ENCODE measurements around the gene ULK2.

The ULK2 gene

GRCh38 chr17:19800571-19800970 lies 67.2 kb downstream of the ULK2 start:
- no peaks in the 10 kb centered on the region for H3K27me3 ChIP-seq (ENCODE audit: insufficient read depth, insufficient read length)
- H3K4me1 ChIP-seq (ENCODE audit: insufficient read depth, insufficient read length): no peaks in the 10 kb centered on the region
- TF ChIP-seq ZNF274 (IDR thresholded peaks at IDR 0.05; ENCODE audit: low read depth, low read length) (no peak), SUZ12 (IDR thresholded peaks at IDR 0.05; ENCODE audit: extremely low read depth, insufficient read depth, insufficient read length) (no peak), YY1 (IDR thresholded peaks at IDR 0.05; ENCODE audit: insufficient read depth, insufficient read length) (no peak)
- H3K36me3 ChIP-seq (ENCODE audit: insufficient read depth, insufficient read length, low read length): peaks cover 5% of the 10 kb centered on the region
- H3K9me3 ChIP-seq (ENCODE audit: insufficient read depth, low read length): peaks cover 24% of the 10 kb centered on the region
- H3K4me3 ChIP-seq (ENCODE audit: insufficient read length, low read depth): no peak overlapping the region
- H3K9ac ChIP-seq (ENCODE audit: insufficient read length, low read depth): no peak overlapping the region
- no peak for DNase-seq (ENCODE audit: low read depth, low spot score)

GRCh38 chr17:19799796-19800195 lies 67.9 kb downstream of the ULK2 start:
- no peak overlapping the region for H3K9ac ChIP-seq (ENCODE audit: insufficient read length, low read depth)
- no peak overlapping the region for H3K4me3 ChIP-seq (ENCODE audit: insufficient read length, low read depth)
- no peaks in the 10 kb centered on the region for H3K27me3 ChIP-seq (ENCODE audit: insufficient read depth, insufficient read length)
- TF ChIP-seq YY1 (IDR thresholded peaks at IDR 0.05; ENCODE audit: insufficient read depth, insufficient read length): no peak
- no peak for TF ChIP-seq ZNF274 (IDR thresholded peaks at IDR 0.05; ENCODE audit: low read depth, low read length)
- no peak for TF ChIP-seq SUZ12 (IDR thresholded peaks at IDR 0.05; ENCODE audit: extremely low read depth, insufficient read depth, insufficient read length)
- peaks cover 5% of the 10 kb centered on the region for H3K36me3 ChIP-seq (ENCODE audit: insufficient read depth, insufficient read length, low read length)
- H3K9me3 ChIP-seq (ENCODE audit: insufficient read depth, low read length): peaks cover 31% of the 10 kb centered on the region
- no peak for DNase-seq (ENCODE audit: low read depth, low spot score)
- no peaks in the 10 kb centered on the region for H3K4me1 ChIP-seq (ENCODE audit: insufficient read depth, insufficient read length)

- no peak for DNase-seq (ENCODE audit: low read depth, low spot score)
- no peak overlapping the region for H3K9ac ChIP-seq (ENCODE audit: insufficient read length, low read depth)
- TF ChIP-seq SUZ12 (IDR thresholded peaks at IDR 0.05; ENCODE audit: extremely low read depth, insufficient read depth, insufficient read length): no peak
- TF ChIP-seq YY1 (IDR thresholded peaks at IDR 0.05; ENCODE audit: insufficient read depth, insufficient read length): no peak
- no peak for TF ChIP-seq ZNF274 (IDR thresholded peaks at IDR 0.05; ENCODE audit: low read depth, low read length)
- peaks cover 41% of the 10 kb centered on the region for H3K9me3 ChIP-seq (ENCODE audit: insufficient read depth, low read length)
- H3K36me3 ChIP-seq (ENCODE audit: insufficient read depth, insufficient read length, low read length): peaks cover 5% of the 10 kb centered on the region
- no peak overlapping the region for H3K4me3 ChIP-seq (ENCODE audit: insufficient read length, low read depth)
- no peaks in the 10 kb centered on the region for H3K4me1 ChIP-seq (ENCODE audit: insufficient read depth, insufficient read length)
- H3K27me3 ChIP-seq (ENCODE audit: insufficient read depth, insufficient read length): no peaks in the 10 kb centered on the region
These were observed 71.3 kb downstream of the ULK2 start for GRCh38 chr17:19796457-19796856.

- Histone ChIP-seq H3K27me3 (ENCODE audit: insufficient read depth, insufficient read length) (no peaks in the 10 kb centered on the region), H3K9ac (ENCODE audit: insufficient read length, low read depth) (no peak overlapping the region), H3K36me3 (ENCODE audit: insufficient read depth, insufficient read length, low read length) (no peaks in the 10 kb centered on the region), H3K4me3 (ENCODE audit: insufficient read length, low read depth) (no peak overlapping the region), H3K4me1 (ENCODE audit: insufficient read depth, insufficient read length) (no peaks in the 10 kb centered on the region), H3K9me3 (ENCODE audit: insufficient read depth, low read length) (peaks cover 39% of the 10 kb centered on the region)
- no peak for DNase-seq (ENCODE audit: low read depth, low spot score)
- TF ChIP-seq SUZ12 (IDR thresholded peaks at IDR 0.05; ENCODE audit: extremely low read depth, insufficient read depth, insufficient read length) (no peak), ZNF274 (IDR thresholded peaks at IDR 0.05; ENCODE audit: low read depth, low read length) (no peak), YY1 (IDR thresholded peaks at IDR 0.05; ENCODE audit: insufficient read depth, insufficient read length) (no peak)
These were observed 75.7 kb downstream of the ULK2 start for GRCh38 chr17:19791918-19792550.

- Histone ChIP-seq H3K27me3 (ENCODE audit: insufficient read depth, insufficient read length) (no peaks in the 10 kb centered on the region), H3K9me3 (ENCODE audit: insufficient read depth, low read length) (peaks cover 7% of the 10 kb centered on the region), H3K4me3 (ENCODE audit: insufficient read length, low read depth) (no peak overlapping the region), H3K36me3 (ENCODE audit: insufficient read depth, insufficient read length, low read length) (no peaks in the 10 kb centered on the region), H3K9ac (ENCODE audit: insufficient read length, low read depth) (no peak overlapping the region), H3K4me1 (ENCODE audit: insufficient read depth, insufficient read length) (no peaks in the 10 kb centered on the region)
- TF ChIP-seq YY1 (IDR thresholded peaks at IDR 0.05; ENCODE audit: insufficient read depth, insufficient read length): no peak
- TF ChIP-seq SUZ12 (IDR thresholded peaks at IDR 0.05; ENCODE audit: extremely low read depth, insufficient read depth, insufficient read length): no peak
- no peak for TF ChIP-seq ZNF274 (IDR thresholded peaks at IDR 0.05; ENCODE audit: low read depth, low read length)
- no peak for DNase-seq (ENCODE audit: low read depth, low spot score)
These were observed 79.9 kb downstream of the ULK2 start for GRCh38 chr17:19787733-19788357.

GRCh38 chr17:19785854-19786253 lies 81.9 kb downstream of the ULK2 start:
- no peaks in the 10 kb centered on the region for H3K4me1 ChIP-seq (ENCODE audit: insufficient read depth, insufficient read length)
- H3K9ac ChIP-seq (ENCODE audit: insufficient read length, low read depth): no peak overlapping the region
- H3K4me3 ChIP-seq (ENCODE audit: insufficient read length, low read depth): no peak overlapping the region
- peaks cover 7% of the 10 kb centered on the region for H3K9me3 ChIP-seq (ENCODE audit: insufficient read depth, low read length)
- no peaks in the 10 kb centered on the region for H3K36me3 ChIP-seq (ENCODE audit: insufficient read depth, insufficient read length, low read length)
- H3K27me3 ChIP-seq (ENCODE audit: insufficient read depth, insufficient read length): no peaks in the 10 kb centered on the region
- DNase-seq (ENCODE audit: low read depth, low spot score): no peak
- TF ChIP-seq YY1 (IDR thresholded peaks at IDR 0.05; ENCODE audit: insufficient read depth, insufficient read length): no peak
- TF ChIP-seq ZNF274 (IDR thresholded peaks at IDR 0.05; ENCODE audit: low read depth, low read length): no peak
- TF ChIP-seq SUZ12 (IDR thresholded peaks at IDR 0.05; ENCODE audit: extremely low read depth, insufficient read depth, insufficient read length): no peak
